C4-2B (cell line): ENCODE data around the gene SPATA6.

Source experiments
- H3K27ac ChIP-seq: fragments of 450-650 bp; 2 replicates; pipeline ENCODE4 v1.5.1; 2017
- ZFX ChIP-seq: fragments of 450-650 bp; IDR thresholded peaks from 2 replicates; pipeline ENCODE4 v1.6.1; 2017
- TF ChIP-seq, protein P1 (sequence below): fragments of 450-650 bp; conservative IDR thresholded peaks from 2 replicates; pipeline ENCODE4 v1.5.1; 2017; ENCODE audit warnings: mild to moderate bottlenecking

The SPATA6 gene

GRCh38 chr1:48258106-48258505 lies 213.9 kb downstream of the SPATA6 start:
- TF ChIP-seq, protein P1, sequence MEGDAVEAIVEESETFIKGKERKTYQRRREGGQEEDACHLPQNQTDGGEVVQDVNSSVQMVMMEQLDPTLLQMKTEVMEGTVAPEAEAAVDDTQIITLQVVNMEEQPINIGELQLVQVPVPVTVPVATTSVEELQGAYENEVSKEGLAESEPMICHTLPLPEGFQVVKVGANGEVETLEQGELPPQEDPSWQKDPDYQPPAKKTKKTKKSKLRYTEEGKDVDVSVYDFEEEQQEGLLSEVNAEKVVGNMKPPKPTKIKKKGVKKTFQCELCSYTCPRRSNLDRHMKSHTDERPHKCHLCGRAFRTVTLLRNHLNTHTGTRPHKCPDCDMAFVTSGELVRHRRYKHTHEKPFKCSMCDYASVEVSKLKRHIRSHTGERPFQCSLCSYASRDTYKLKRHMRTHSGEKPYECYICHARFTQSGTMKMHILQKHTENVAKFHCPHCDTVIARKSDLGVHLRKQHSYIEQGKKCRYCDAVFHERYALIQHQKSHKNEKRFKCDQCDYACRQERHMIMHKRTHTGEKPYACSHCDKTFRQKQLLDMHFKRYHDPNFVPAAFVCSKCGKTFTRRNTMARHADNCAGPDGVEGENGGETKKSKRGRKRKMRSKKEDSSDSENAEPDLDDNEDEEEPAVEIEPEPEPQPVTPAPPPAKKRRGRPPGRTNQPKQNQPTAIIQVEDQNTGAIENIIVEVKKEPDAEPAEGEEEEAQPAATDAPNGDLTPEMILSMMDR: no peak
- TF ChIP-seq ZFX: no peak
- no peak overlapping the region for H3K27ac ChIP-seq

DNA sequence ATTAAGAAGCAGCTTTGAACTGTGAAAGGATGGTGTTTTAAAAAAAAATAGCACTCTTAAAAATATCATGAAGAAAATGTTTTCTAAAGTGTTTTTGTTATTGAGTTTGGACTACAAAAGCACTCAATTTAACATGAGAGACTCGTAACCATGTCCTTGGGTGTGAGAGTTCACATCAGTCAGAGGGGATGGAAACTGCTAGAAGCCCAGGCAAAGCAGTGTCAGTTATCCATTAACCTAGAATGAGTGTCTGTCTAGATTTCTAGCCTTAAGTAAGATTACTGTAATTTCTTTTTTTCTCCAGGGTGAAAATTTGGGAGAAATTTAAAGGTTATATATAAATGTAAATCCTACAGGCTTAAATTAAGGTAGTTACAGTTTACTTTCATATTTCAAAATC lies 217.8 kb downstream of the SPATA6 start:
- TF ChIP-seq ZFX: no peak
- TF ChIP-seq, protein P1: no peak
- H3K27ac ChIP-seq: no peak overlapping the region

DNA sequence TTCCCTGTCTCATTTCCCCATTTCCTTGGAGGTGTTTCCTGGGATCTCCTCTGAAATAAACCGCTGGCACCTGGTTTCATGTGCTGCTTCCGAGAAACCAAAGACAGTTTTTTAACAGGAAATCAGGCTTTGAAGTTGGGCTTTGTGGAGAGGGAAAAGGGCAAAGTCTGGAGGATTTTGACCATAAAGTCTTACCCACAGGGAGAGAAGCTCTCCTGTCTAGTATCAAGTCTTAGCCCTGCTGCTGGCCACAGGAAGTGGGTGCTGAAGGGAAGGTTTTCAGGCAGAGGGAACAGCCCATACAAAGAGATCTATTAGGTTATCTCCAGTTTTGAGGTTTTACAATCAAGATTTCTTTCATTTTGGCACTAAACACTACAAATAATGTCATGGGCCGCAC lies 220.2 kb downstream of the SPATA6 start:
- TF ChIP-seq, protein P1: no peak
- no peak for TF ChIP-seq ZFX
- 0 out of 2 replicates have a peak overlapping the region, but pooled peaks have one; percentile 28 for H3K27ac ChIP-seq

GRCh38 chr1:48251323-48251722 lies 220.7 kb downstream of the SPATA6 start:
- 0 out of 2 replicates have a peak overlapping the region, but pooled peaks have one; percentile 28 for H3K27ac ChIP-seq
- no peak for TF ChIP-seq ZFX
- TF ChIP-seq, protein P1: no peak

DNA sequence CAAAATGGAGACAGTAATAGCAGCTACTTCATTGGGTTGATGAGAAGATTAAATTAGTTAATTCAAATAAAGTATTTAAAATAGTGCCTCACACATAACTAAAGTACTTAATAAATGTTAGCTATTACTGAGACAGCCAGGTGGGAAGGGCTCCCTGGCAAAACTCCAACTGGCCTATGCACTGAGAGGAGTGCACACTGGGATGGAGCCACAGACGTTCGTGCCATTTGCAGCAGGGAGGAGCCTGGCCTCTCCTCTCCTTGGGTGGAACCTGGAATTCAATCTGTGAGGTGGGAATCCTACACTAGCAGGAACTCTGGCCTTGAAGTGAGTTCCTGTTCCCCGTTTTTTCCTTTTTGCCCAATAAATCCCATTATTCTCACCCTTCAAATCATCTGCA lies 221.4 kb downstream of the SPATA6 start:
- no peak for TF ChIP-seq ZFX
- TF ChIP-seq, protein P1: no peak
- H3K27ac ChIP-seq: no peak overlapping the region

GRCh38 chr1:48249868-48250267 lies 222.1 kb downstream of the SPATA6 start:
- TF ChIP-seq, protein P1: peak; percentile 27; the same call in 1 of the 2 replicates
- TF ChIP-seq ZFX: no peak
- H3K27ac ChIP-seq: no peak overlapping the region

GRCh38 chr1:48248356-48248755 lies 223.6 kb downstream of the SPATA6 start:
- no peak for TF ChIP-seq ZFX
- TF ChIP-seq, protein P1: no peak
- H3K27ac ChIP-seq: no peak overlapping the region; the same call in 1 of the 2 replicates
